ENCODE measurements around the gene CD37. TPM values are rescaled to one million over a fixed set of nuclear protein-coding genes. Genes with fewer than 3 reads are reported as not detected.
"Not testable (repeated sequence)": the region's sequence is repeated elsewhere in the genome, so short reads cannot be mapped to it uniquely, and the experiment has no call there.

The CD37 gene, protein sequence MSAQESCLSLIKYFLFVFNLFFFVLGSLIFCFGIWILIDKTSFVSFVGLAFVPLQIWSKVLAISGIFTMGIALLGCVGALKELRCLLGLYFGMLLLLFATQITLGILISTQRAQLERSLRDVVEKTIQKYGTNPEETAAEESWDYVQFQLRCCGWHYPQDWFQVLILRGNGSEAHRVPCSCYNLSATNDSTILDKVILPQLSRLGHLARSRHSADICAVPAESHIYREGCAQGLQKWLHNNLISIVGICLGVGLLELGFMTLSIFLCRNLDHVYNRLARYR
- total RNA-seq = 1 to 10 TPM; 4.0 to 6.2 TPM

GRCh38 chr19:49335071-49335783, at the start of gene CD37:
CD37 (plus strand) TSS chr19:49335406; CDS start chr19:49335541, 135 bp downstream.
- intact Hi-C loops (cut with DNase I) = no loop called here
- Histone ChIP-seq H3K27ac (peak within 1 kb of the TSS in 1 of 4 donors; percentile 42), H3K27me3 (no peaks in the 10 kb centered on the region), H3K9me3 (no peaks in the 10 kb centered on the region), H3K4me3 (no peak within 1 kb of the TSS), H3K4me1 (peaks cover 21% of the 10 kb centered on the region), H3K36me3 (replicated peaks in 1 of 2; ENCODE audit: insufficient read depth in 1 of 2, low read depth in 2 of 2) (no peaks in the 10 kb centered on the region)
- DNase-seq (peak in 1 of 4 donors; percentile 11), ATAC-seq (no peak)
- TF ChIP-seq CTCF (IDR thresholded peaks at IDR 0.05) (no peak), POLR2A (IDR thresholded peaks at IDR 0.05) (peak in 1 of 3 donors; percentile 14)
- 63 to 77% methylated on average over 13 of the region's 13 CpGs for WGBS, 2 donors

- ATAC-seq (no peak), DNase-seq (peak in 1 of 4 donors; percentile 13)
- intact Hi-C loops (cut with DNase I) = no loop called here
- H3K27me3 ChIP-seq = no peaks in the 10 kb centered on the region
- TF ChIP-seq POLR2A (IDR thresholded peaks at IDR 0.05) (no peak), CTCF (IDR thresholded peaks at IDR 0.05) (no peak)
- H3K36me3 ChIP-seq (replicated peaks in 1 of 2; ENCODE audit: insufficient read depth in 1 of 2, low read depth in 2 of 2) = no peaks in the 10 kb centered on the region
- no peaks in the 10 kb centered on the region for H3K4me1 ChIP-seq
- no peak overlapping the region for H3K27ac ChIP-seq
- no peak overlapping the region for H3K4me3 ChIP-seq
- 13 to 35% methylated on average over 2 of the region's 2 CpGs for WGBS, 2 donors
- H3K9me3 ChIP-seq = peaks cover 0 to 5% (median 0%) of the 10 kb centered on the region in 3 donors
These were observed 48.0 kb upstream of the CD37 start for GRCh38 chr19:49287141-49287770.

- H3K9me3 ChIP-seq; H3K27ac ChIP-seq; H3K27me3 ChIP-seq; H3K36me3 ChIP-seq (replicated peaks in 1 of 2; ENCODE audit: insufficient read depth in 1 of 2, low read depth in 2 of 2); H3K4me3 ChIP-seq; ATAC-seq; DNase-seq; intact Hi-C loops (cut with DNase I); H3K4me1 ChIP-seq: not testable (repeated sequence)
- 90 to 97% methylated on average over 4 of the region's 4 CpGs for WGBS, 2 donors
These were observed 47.0 kb upstream of the CD37 start for GRCh38 chr19:49288205-49288604.

DNA sequence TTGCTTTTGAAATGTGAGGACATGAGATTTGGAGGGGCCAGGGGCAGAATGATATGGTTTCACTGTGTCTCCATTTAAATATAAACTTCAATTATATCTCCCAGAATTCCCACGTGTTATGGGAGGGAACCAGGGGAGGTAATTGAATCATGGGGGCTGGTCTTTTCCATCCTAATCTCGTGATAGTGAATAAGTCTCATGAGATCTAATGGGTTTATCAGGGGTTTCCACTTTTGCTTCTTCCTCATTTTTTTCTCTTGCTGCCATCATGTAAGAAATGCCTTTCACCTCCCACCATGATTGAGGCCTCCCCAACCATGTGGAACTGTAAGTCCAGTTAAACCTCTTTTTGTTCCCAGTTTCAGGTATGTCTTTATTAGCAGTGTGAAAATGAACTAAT, 45.9 kb upstream of the CD37 start:
- H3K27me3 ChIP-seq; H3K9me3 ChIP-seq; DNase-seq; H3K4me1 ChIP-seq; H3K36me3 ChIP-seq (replicated peaks in 1 of 2; ENCODE audit: insufficient read depth in 1 of 2, low read depth in 2 of 2); H3K4me3 ChIP-seq; intact Hi-C loops (cut with DNase I); ATAC-seq; H3K27ac ChIP-seq: not testable (repeated sequence)
- 37 to 43% methylated on average over 2 of the region's 2 CpGs for WGBS, 2 donors

GRCh38 chr19:49290517-49290916, 44.7 kb upstream of the CD37 start:
- peaks cover 0 to 5% (median 0%) of the 10 kb centered on the region in 3 donors for H3K9me3 ChIP-seq
- H3K4me1 ChIP-seq = no peaks in the 10 kb centered on the region
- no peaks in the 10 kb centered on the region for H3K36me3 ChIP-seq (replicated peaks in 1 of 2; ENCODE audit: insufficient read depth in 1 of 2, low read depth in 2 of 2)
- no peak for TF ChIP-seq POLR2A (IDR thresholded peaks at IDR 0.05)
- TF ChIP-seq CTCF (IDR thresholded peaks at IDR 0.05) = no peak
- WGBS, 2 donors = 71 to 86% methylated on average over 3 of the region's 3 CpGs
- H3K27me3 ChIP-seq = no peaks in the 10 kb centered on the region
- no peak overlapping the region for H3K4me3 ChIP-seq
- intact Hi-C loops (cut with DNase I) = no loop called here
- ATAC-seq = no peak
- H3K27ac ChIP-seq = no peak overlapping the region
- no peak for DNase-seq

Data from body of pancreas (tissue), 4 donors.